Measurements from ENCODE around the gene MRPS25.

DNA sequence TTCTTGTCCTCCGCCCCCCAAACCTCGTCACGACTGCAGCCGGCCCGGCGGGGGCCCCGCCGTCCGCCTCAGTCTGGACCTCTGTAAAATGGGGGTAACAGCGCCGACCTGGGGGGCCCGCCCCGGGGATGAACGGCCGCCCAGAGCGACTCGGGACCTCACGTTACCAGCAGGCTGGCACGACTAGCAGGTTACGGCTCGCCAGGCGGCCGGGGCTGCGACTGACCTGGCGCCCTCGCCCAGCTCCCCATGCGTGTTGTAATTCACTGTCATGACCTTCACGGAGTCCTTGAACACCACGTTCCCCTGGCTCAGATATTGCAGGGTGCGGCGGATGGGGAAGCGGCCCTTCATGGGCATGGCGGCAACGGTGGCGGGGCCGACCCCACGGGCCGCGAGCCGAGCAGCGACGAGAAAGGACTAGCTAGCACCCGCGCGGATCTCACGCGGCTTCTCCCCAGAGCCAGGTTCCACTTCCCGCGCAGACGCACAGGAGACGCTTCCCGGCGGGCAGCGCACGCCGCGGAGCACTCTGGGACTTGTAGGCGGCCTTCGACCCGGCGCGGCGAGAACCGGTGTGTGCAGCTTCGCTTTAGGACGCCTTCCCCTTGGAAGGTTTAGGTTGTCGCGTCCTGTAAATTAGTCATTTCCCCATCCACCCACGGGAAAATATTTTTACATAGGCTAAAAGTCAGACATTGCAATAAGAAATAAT is at the start of gene MRPS25:
- TF ChIP-seq, protein P1, sequence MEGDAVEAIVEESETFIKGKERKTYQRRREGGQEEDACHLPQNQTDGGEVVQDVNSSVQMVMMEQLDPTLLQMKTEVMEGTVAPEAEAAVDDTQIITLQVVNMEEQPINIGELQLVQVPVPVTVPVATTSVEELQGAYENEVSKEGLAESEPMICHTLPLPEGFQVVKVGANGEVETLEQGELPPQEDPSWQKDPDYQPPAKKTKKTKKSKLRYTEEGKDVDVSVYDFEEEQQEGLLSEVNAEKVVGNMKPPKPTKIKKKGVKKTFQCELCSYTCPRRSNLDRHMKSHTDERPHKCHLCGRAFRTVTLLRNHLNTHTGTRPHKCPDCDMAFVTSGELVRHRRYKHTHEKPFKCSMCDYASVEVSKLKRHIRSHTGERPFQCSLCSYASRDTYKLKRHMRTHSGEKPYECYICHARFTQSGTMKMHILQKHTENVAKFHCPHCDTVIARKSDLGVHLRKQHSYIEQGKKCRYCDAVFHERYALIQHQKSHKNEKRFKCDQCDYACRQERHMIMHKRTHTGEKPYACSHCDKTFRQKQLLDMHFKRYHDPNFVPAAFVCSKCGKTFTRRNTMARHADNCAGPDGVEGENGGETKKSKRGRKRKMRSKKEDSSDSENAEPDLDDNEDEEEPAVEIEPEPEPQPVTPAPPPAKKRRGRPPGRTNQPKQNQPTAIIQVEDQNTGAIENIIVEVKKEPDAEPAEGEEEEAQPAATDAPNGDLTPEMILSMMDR (IDR thresholded peaks at IDR 0.05; ENCODE audit: low read length): no peak
- no peak for TF ChIP-seq EZH2 (IDR thresholded peaks at IDR 0.05; ENCODE audit: borderline replicate concordance, low read length)
